HG02623 (cell line): ENCODE data around the gene CTSE.

Source experiments
- ATAC-seq: cut with Tn5 transposase; IDR thresholded peaks from one replicate; pipeline ENCODE4 v1.9.1; 2021; ENCODE audit warnings: moderate library complexity; ENCODE audit not compliant: unreplicated experiment

Gene CTSE

DNA sequence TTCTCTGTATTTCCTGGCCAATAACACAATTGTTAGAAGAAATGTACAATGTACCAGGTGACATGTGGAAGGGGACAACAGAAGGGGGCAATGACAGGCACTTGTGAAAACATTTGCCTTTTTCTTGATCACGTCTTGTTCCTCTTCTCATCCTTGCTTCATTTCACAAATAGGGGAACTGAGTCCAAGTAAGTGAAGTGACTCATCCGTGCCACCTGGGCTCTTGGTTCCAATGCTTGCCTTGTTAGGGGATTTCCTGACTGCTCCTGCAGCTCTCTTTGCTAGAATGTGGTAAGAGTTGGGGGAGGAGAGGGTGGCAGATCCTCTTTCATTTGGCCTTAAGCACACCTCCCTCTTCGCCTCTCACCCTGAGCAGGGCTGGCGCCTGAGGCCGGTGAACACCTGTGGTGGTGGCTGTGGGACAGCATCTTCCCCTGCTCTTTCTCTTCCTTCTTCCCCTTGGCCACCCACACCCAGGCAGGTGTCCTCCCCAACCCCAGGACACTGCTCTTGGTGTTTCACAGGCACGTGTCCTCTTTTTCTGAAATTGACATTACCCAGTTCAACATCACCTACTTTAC is 27.1 kb upstream of the CTSE start:
- ATAC-seq, result peak; percentile 81

DNA sequence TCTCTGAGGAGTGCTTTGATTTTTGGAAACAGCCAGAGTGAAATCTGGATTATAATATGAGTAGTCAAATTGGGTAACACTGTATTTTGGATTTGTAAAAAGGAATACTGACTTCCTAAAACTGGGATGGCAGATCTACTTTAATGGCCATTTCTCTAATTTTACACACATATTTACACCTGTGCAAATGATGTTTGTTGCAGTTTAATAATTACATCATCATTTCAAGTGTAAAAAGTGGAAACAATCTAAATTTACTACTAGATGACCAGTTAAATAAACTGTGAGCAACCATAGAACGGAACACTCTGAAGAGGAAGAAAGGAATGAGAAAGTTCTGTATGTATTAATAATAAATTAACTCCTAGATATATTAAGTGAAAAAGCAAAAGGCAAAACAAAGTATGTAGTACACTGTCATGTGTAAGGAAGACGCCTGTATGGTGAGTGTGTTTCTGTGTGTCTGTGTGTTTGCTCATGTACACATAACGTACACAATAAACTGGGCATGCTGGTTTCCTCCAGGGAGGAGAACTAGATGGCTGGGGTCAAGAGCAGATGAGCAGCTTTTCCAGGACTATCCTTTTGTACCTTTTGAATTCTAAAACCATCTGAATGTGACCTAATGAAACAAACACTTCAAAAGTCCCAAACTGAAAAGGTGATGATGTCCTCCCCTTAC is 26.4 kb upstream of the CTSE start:
- ATAC-seq, result no peak

DNA sequence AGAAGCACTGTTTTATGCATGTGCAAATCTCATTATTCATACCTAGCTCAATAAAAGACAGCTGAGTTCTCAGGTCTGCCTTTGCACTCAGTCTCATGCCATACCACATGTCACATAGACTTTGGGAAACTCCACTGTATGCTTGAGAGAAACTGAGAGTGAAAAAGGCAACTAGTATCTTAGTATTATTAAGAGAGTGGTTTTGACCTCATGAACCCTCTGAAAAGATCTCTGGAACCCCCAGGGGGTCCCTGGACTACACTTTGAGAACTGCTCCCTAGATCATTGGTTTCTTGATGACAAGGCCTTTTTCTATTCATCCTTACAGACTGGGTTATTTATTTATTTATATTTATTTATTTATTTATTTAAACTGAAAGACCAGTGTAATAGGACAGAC is 25.6 kb upstream of the CTSE start:
- peak; percentile 31 for ATAC-seq

DNA sequence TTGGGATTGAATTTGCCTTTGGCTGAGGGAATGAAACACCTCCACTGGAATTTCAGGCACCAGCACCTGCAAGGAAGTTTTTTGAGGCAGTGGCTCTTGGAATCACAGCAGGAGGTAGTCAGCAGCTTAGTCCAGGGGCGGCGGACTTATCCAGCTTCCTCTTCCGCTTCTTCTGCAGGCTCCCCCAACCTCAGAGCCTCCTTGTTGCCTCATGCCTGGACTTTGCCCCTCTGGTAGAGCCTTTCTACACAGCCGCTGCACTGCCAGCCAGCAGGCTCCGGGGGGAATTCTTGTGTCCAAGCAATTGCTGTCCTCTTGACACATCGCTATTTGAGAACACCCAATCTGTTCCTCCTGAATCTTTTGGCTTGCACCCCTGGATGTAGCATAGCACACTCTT is 24.9 kb upstream of the CTSE start:
- no peak for ATAC-seq

DNA sequence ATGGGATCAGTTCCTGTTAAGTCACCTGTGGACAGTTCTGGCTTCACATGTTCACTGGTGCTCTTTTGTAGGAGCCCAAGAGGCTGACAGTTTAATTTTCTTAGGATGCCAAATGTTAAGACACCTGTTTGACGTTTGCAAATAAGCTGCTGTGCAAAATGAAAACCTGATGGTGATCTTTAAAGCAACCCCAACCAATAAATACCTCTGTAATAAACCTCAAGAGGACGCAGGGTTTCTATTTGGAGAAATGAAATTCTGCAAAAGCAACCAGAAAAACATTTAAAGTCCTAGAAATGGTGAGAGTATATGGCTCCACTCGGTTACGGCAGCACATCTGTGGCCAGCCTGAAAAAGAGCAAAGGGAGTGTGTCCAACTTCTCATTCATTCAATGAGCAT is 23.6 kb upstream of the CTSE start:
- ATAC-seq, result no peak

DNA sequence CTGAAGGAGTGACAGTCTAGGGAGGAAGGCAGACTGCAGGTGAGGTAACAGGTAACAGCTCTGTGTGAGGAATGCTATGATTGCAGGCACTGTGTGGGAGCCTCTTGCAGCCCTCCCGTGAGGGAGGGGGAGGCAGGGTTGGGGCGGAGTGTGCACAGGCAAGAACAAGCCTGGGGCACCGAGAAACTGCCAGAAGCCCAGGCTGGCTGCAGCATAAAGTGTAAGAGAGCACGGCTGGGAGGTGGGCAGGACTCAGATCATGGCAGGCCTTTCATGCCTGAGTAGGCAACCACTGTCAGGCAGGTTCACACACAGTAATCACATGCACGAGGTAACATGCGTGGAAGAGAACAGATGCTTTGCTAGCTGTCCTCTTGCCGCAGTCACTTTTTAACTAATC is 17.9 kb upstream of the CTSE start:
- peak; percentile 70 for ATAC-seq

DNA sequence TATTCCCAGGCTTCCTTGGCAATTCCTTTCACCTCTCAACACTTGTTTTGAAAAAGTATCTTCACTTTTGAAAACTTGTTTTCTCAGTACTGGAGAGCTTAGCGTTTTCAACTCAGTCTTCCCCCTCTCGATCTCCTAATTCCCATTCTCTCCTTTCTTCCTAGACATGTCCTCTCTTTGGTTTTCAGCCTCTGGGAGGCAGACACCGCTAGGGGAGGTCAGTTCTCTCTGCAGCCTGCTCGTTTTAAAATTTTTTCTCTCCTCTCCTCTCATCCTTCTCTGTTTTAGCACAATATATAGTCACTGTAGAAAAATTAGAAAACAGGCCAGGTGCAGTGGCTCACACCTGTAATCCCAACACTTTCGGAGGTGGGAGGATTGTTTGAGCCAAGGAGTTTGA is 16.6 kb upstream of the CTSE start:
- no peak for ATAC-seq

DNA sequence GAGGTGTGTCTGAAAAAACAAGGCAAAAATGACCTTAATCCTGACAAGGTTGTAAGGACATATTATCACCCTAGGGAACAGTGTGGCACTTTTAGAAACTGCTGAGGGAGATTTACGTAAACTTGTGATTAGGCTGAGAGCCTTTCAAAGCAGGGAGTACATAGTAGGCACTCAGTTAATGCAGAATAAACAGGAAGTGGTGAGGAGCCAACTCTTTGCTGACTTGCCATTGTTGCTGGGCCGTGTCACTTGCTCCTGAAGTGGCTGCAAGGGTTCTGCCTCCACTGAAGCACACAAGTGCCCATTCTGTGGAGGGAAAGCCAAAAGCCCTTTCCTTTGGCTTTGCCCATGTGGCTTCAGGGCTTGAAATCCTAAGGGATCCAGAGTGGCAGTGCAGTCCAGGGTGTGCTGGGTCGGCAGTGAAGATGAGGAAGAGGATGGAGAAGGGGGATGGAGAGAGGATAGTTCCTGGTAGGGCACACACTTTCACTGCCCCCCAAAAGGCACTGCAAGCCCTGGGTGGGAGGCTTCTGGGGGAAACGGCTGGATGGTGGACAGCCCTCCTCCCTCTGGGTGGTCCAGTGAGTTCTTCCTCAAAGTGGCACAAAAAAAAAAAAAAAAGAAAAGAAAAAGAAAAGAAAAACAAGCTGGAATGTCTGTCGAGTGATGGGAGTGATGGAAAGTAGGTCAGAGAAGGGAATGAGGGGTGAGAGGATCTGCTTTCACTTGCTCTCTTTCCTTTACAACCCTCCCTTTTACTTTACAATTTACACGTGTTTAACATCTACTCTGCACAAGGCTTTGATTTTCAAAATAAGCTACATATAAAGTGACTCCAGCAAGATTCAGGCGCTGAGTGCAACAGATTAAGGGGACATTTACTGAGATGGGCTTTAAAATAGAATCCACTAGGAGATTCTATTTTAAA is 15.6 kb upstream of the CTSE start:
- ATAC-seq, result no peak

DNA sequence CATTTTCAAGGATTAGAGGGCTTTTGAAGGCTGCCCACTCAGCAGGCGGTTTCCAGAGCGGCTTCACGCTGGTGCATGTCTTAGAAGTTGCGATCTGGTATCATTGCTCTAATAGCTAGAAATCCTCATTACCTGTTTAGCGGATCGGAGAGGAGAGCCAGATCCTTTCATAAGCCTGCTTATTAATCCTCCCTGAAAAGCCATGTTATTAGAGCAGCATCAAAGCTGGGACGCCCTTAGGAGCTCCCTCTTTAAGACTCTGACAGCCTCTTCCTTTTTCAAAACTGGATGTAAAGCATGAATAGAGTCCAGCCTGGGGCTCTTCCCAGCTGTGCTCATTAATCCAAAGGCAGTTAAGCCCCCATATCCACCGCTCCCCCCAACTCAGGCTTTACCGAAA is 13.9 kb upstream of the CTSE start:
- no peak for ATAC-seq

DNA sequence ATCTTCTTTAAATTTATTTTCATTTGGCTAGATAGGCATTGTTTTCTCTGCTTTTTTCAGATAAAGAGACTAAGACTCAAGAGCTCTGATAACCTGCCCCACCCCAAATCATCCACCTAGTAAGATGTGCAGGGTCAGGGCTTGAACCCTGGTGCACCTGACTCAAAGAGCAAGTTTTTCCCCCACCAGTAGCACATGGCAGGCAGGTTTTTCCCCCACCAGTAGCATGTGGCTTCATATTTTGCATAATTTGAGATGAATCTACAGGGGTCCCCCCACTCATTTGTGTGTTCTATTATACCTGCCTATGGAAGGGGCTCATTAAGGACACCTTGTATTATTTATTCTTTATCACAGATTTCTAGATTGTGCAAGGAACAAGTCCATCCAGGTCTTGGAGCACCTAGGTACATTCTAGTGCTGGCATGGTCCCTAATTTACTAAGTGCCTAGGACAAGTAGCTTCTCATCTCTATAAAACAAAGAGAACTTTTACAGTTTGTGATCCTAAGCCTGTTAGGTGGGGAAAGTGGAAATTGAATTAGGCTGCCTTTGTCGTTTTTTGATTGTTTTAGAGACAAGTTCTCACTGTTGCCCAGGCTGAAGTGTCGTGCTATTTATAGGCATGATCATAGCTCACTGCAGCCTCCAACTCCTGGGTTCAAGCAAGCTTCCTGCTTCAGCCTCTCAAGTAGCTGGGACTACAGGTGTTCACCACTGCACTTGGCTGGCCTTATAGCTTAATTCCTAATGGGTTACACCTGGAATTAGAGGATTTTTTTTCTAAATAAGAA is 13.2 kb upstream of the CTSE start:
- ATAC-seq, result no peak

DNA sequence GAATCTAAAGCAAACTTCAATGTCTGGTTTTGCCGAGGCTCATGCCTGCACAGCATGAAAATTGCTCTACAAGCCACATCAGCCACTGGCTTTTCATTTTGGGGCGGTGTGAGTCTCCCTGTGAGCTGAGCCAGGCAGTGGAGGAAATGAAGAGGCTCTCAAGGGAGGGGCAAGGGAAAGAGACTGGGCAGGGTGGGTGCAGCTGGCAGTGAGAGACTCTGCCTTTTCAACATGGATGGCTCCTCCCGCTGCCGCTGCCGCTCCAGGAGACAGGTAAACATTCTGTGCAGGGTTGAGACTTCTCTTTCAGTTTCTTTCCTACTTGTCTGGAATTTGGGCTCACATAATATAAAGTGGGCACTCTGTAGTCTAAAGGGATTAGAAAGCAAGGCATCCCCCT is 11.3 kb upstream of the CTSE start:
- ATAC-seq, result no peak

DNA sequence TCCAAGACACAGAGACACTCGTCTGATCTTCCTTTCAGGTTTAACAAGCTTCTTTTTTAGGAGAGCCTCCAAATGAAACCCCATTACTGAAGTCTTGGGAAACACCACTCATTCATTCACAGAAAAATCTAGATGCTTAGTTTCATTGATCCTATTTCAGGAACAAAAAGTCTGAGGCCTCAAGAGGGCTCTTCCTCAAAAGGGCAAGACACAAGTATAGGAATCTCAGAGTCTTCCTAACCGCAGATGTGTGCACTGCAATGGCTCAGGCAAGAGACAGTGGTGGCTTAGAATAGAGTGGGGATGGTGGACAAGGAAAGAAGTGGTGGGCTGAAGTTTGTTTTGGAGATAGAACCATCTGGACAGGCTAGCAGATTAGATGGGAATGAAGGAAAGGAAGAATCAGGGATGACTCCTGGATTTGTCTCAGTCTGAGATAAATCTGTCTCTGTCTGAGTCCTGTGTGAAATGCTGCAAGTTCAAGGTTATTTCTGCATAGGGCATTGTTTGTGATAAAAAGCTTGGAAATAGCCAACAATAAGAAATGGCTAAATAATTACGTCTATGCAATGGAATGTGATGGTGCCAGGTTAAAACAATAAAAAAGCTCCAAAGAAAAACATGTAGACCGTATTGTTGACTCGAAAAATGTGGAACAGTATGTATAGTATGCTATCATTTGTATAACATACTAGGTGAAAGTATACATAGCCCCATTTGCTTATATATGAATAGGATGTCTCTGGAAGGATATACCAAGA is 8.9 kb upstream of the CTSE start:
- no peak for ATAC-seq

DNA sequence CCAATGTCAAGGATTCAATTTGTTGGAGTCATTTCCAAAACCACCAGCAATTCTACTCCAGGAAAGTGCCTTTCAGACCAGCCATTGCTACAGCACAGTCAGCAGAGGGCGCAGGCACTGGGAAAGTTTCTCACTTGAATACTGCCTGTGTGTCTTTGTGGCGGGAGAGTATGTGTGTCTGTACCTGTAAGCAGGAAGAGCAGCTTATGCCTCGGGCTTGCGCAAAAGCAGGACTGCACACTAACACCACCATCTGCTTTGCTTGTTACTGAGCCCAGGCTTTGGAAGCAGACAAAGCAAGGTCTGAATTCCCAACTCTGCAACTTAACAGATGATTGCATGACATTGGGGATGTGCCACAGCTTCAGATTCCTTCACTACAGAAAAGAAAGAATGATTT is 7.0 kb upstream of the CTSE start:
- ATAC-seq, result peak; percentile 70

DNA sequence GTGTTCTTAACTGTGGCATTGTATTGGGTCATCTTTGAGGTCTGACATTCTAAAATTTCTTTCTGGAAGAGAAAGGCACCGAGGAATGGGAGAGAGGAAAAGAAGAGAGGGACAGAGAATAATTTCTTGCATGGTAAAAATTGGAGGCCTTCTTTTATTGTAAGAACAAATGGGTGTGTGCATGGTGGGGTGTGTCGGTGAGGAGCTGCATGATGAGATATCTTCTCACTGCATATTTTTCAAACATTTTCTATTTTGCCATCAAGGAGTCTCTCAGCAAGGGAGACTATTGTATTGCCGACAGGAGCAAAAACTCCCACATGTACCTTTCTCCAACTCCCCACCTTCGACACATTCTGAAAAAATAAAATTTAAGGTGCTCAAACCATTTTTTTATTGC is 6.5 kb upstream of the CTSE start:
- ATAC-seq, result no peak

DNA sequence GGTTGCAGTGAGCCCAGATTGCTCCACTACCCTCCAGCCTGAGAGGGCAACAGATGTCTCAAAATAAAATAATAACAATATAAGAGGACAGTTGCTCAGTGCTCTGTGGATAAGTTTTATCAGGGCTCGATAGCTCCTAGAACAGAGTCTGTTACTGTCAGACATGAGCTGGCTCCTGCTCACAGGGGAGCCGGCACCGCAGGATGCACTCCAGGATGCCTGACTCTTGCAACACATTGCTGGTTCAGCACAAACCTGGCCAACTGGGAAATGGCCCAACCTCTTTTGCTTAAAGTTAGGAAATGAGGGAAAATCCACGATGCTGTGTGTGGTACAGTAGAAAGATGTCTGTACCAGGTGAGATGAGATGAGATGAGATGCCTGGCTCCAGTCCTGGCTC is 5.8 kb upstream of the CTSE start:
- no peak for ATAC-seq

DNA sequence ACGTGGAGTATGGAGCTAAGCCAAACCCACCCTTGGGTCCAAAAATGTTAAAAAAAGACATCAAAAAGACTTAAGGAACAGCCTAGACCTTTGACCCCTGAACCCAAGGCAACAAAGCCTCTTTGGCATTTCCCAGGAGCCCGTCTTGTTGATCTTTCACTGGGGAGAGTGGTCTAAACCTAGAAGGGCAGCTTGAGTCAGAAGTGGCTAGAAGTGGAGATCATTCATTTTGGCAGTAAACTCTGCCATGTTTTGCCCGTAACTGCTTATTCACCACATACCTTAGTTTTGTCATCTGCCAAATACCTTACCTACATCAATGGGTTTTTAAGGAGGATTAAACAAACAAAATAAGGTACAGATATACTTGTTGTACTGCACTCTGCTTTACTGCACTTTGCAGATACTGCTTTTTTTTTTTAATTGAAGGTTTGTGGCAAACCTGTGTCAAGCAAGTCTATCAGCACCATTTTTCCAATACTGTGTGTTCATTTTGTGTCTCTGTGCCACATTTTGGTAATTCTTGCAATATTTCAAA is 1.7 kb upstream of the CTSE start:
- ATAC-seq, result no peak

DNA sequence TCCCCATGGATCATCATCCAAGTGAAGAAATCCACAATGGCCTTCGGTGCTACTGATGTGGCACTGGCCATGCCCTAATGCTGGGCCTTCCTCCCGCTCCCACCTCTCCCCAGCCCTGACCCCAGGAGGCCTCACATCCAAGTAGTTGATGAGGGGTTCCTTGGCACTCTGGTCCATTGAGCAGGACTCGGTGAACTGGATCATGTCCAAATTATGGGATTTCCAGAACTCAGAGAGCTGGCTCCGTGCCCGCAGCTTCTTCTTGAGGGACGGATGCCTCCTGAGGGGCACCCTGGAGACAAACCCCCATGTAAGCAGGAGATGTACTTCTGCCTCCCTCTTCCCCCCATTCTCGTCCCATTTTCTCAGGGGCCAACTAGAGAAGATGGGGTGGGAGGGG is 929 bp downstream of the CTSE start:
- ATAC-seq, result no peak

DNA sequence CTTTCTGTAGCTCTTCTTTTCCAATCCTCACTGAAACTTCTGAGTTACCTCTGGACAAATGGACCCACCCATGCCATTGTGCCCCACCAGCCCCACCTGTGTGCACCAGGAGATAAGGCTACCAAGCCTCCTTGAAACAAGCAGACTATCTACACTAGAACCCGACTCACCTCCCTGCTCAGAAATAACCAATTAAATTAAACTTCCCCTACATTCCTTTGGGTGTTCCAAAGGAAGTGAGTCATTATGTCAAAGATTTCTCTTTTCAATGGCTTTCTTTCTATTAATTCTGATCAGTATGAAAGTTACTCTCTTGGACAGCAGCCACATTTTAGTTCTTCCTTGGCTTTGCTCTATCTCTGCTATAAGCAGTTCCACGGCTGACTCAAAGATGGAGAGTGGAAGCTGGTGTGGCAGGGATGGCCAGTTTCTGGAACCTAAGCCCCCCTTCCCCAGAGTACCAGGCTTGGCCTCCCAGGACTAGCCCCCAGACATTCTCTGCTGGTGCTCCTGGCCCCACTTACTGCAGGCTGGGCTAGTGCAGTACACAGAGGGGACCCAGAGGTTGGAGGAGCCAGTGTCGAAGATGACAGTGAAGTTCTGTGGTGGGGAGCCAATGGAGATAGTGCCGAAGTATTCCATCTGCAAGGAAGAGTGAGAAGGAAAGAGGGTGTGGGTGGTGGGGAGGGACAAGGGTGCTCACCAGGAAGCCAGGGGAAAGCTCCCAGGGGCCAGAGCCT is 1.9 kb downstream of the CTSE start:
- no peak for ATAC-seq

DNA sequence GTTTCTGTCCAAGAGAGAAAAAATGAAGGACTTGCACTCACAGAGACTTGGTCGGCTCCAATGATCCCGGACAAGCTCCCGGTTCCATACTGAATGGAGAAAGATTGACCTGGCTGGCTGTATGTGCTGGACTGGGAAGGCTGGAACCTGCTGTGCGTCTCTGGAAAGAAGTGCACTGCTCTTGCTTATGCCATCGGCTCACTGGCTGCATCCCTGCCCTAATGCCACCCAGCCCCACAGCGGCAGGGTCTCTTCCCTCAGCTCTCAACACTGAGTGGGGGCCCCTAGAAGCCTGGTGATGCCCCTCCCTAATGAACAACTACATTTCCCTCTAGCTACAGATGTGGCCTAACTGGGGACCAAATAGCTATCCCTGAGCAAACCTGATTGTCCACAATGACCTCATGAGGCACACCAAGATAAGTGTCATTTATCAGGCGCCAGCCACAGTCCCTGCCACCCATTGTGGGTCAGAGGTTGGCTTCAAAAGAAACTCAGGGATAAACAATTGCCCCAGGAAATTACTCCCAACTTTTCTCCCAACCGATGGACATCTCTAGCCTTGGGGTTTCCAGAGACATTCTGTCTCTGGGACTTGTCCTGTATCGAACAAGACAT is 2.6 kb downstream of the CTSE start:
- ATAC-seq, result no peak
